ENCODE data around the gene SIRT6. TPM values are rescaled to one million over a fixed set of nuclear protein-coding genes. Genes with fewer than 3 reads are reported as not detected.

The SIRT6 gene
- polyA plus RNA-seq, 1 of the 3 experiments (the other 2 are of a cell fraction), result 41.0 TPM

- TF ChIP-seq SIN3A (IDR thresholded peaks at IDR 0.05; ENCODE audit: borderline replicate concordance, low read depth, low read length) (no peak), GABPA (IDR thresholded peaks at IDR 0.05; ENCODE audit: low read depth) (no peak), RCOR1 (IDR thresholded peaks at IDR 0.05; ENCODE audit: low read length) (no peak), TEAD4 (IDR thresholded peaks at IDR 0.05; ENCODE audit: borderline replicate concordance, insufficient read depth) (no peak), TAF1 (IDR thresholded peaks at IDR 0.05; ENCODE audit: borderline replicate concordance, low read depth, low read length) (no peak), POLR2AphosphoS5 (IDR thresholded peaks at IDR 0.05; ENCODE audit: low read depth, low read length) (no peak), TCF12 (IDR thresholded peaks at IDR 0.05) (no peak), CHD2 (IDR thresholded peaks at IDR 0.05; ENCODE audit: low read length, partially characterized antibody) (no peak), GATA2 (CRISPR knock-in tag; IDR thresholded peaks at IDR 0.05) (no peak), JUND (IDR thresholded peaks at IDR 0.05) (no peak), MAX (IDR thresholded peaks at IDR 0.05; ENCODE audit: low read depth) (no peak), CTCF (IDR thresholded peaks at IDR 0.05) (no peak), NRF1 (IDR thresholded peaks at IDR 0.05; ENCODE audit: low read depth, low read length) (no peak)
- TF ChIP-seq, protein P1, sequence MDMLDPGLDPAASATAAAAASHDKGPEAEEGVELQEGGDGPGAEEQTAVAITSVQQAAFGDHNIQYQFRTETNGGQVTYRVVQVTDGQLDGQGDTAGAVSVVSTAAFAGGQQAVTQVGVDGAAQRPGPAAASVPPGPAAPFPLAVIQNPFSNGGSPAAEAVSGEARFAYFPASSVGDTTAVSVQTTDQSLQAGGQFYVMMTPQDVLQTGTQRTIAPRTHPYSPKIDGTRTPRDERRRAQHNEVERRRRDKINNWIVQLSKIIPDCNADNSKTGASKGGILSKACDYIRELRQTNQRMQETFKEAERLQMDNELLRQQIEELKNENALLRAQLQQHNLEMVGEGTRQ (IDR thresholded peaks at IDR 0.05; ENCODE audit: borderline replicate concordance, low read depth, low read length), result no peak
- no peaks in the 10 kb centered on the region for H4K20me1 ChIP-seq (ENCODE audit: insufficient read depth)
- no peak overlapping the region for H3K4me3 ChIP-seq (ENCODE audit: low read depth in 2 of 2, low read length in 1 of 2)
- peaks cover 71% of the 10 kb centered on the region for H3K27me3 ChIP-seq (ENCODE audit: insufficient read depth)
- H3F3A ChIP-seq (replicated peaks; ENCODE audit: insufficient read depth), result peaks cover 2% of the 10 kb centered on the region
- no peaks in the 10 kb centered on the region for H3K9me3 ChIP-seq
- WGBS (ENCODE audit: low lambda C conversion rate), result 38% methylated on average over 5 of the region's 5 CpGs
- no peak for DNase-seq
- no peak overlapping the region for H3K9ac ChIP-seq
- POLR2A ChIA-PET, result no interaction called here
- no peak overlapping the region for H3K4me2 ChIP-seq
- CTCF ChIA-PET, result no interaction called here
- H2AFZ ChIP-seq (ENCODE audit: low read depth), result no peak overlapping the region
- no peaks in the 10 kb centered on the region for H3K79me2 ChIP-seq (ENCODE audit: insufficient read depth)
- no peaks in the 10 kb centered on the region for H3K9me2 ChIP-seq
- no peak overlapping the region for H3K27ac ChIP-seq (ENCODE audit: low read depth in 2 of 2, low read length in 1 of 2)
- no peaks in the 10 kb centered on the region for H3K36me3 ChIP-seq (replicated peaks in 1 of 2; ENCODE audit: control insufficient read depth in 1 of 2, insufficient read depth in 2 of 2, low read length in 1 of 2)
- H3K4me1 ChIP-seq (ENCODE audit: control insufficient read depth in 1 of 2, insufficient read depth in 2 of 2, low read depth in 1 of 2, low read length in 1 of 2), result no peaks in the 10 kb centered on the region
Measured at GRCh38 chr19:4197228-4197624, 14.9 kb upstream of the SIRT6 start.

- Histone ChIP-seq H2AFZ (ENCODE audit: low read depth) (no peak overlapping the region), H3K4me3 (ENCODE audit: low read depth in 2 of 2, low read length in 1 of 2) (no peak overlapping the region), H3K27me3 (ENCODE audit: insufficient read depth) (peaks cover 65% of the 10 kb centered on the region), H4K20me1 (ENCODE audit: insufficient read depth) (no peaks in the 10 kb centered on the region), H3K4me1 (ENCODE audit: control insufficient read depth in 1 of 2, insufficient read depth in 2 of 2, low read depth in 1 of 2, low read length in 1 of 2) (no peaks in the 10 kb centered on the region), H3K36me3 (replicated peaks in 1 of 2; ENCODE audit: control insufficient read depth in 1 of 2, insufficient read depth in 2 of 2, low read length in 1 of 2) (no peaks in the 10 kb centered on the region), H3K9me3 (no peaks in the 10 kb centered on the region), H3K9ac (no peak overlapping the region), H3K4me2 (no peak overlapping the region), H3K9me2 (no peaks in the 10 kb centered on the region), H3K27ac (ENCODE audit: low read depth in 2 of 2, low read length in 1 of 2) (no peak overlapping the region), H3K79me2 (ENCODE audit: insufficient read depth) (no peaks in the 10 kb centered on the region), H3F3A (replicated peaks; ENCODE audit: insufficient read depth) (peaks cover 2% of the 10 kb centered on the region)
- 53% methylated on average over 15 of the region's 22 CpGs for WGBS (ENCODE audit: low lambda C conversion rate)
- ChIA-PET POLR2A (no interaction called here), CTCF (interaction anchor here (1.2 kb wide), 1 partner anchor 57 kb away, joined by 3 read pairs; no protein-coding TSS in a partner anchor)
- no peak for DNase-seq
- TF ChIP-seq EP300 (IDR thresholded peaks at IDR 0.05; ENCODE audit: borderline replicate concordance in 1 of 2, low read depth in 1 of 2, low read length in 1 of 2) (no peak), GATA2 (CRISPR knock-in tag; IDR thresholded peaks at IDR 0.05) (no peak), NRF1 (IDR thresholded peaks at IDR 0.05; ENCODE audit: low read depth, low read length) (no peak), JUND (IDR thresholded peaks at IDR 0.05) (no peak), IRF3 (IDR thresholded peaks at IDR 0.05; ENCODE audit: low read depth, low read length) (no peak), CHD2 (IDR thresholded peaks at IDR 0.05; ENCODE audit: low read length, partially characterized antibody) (no peak), FOXJ3 (CRISPR knock-in tag; IDR thresholded peaks at IDR 0.05) (no peak), RCOR1 (IDR thresholded peaks at IDR 0.05; ENCODE audit: low read length) (no peak), TEAD4 (IDR thresholded peaks at IDR 0.05; ENCODE audit: borderline replicate concordance, insufficient read depth) (no peak), MEF2A (IDR thresholded peaks at IDR 0.05; ENCODE audit: borderline replicate concordance, low read depth) (no peak), FOSL2 (IDR thresholded peaks at IDR 0.05; ENCODE audit: borderline replicate concordance, low read depth) (no peak), GABPA (IDR thresholded peaks at IDR 0.05; ENCODE audit: low read depth) (no peak), NFIC (IDR thresholded peaks at IDR 0.05; ENCODE audit: borderline replicate concordance) (no peak)
- TF ChIP-seq, protein P2, sequence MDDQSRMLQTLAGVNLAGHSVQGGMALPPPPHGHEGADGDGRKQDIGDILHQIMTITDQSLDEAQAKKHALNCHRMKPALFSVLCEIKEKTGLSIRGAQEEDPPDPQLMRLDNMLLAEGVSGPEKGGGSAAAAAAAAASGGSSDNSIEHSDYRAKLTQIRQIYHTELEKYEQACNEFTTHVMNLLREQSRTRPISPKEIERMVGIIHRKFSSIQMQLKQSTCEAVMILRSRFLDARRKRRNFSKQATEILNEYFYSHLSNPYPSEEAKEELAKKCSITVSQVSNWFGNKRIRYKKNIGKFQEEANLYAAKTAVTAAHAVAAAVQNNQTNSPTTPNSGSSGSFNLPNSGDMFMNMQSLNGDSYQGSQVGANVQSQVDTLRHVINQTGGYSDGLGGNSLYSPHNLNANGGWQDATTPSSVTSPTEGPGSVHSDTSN (IDR thresholded peaks at IDR 0.05), result no peak
- TF ChIP-seq, protein P3, sequence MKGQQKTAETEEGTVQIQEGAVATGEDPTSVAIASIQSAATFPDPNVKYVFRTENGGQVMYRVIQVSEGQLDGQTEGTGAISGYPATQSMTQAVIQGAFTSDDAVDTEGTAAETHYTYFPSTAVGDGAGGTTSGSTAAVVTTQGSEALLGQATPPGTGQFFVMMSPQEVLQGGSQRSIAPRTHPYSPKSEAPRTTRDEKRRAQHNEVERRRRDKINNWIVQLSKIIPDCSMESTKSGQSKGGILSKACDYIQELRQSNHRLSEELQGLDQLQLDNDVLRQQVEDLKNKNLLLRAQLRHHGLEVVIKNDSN (IDR thresholded peaks at IDR 0.05; ENCODE audit: borderline replicate concordance, low read depth), result no peak
Measured at GRCh38 chr19:4196587-4197148, 14.3 kb upstream of the SIRT6 start.
